Stimulated activated naive B cell treated with anti-CD40 and anti-IgM and Interleukin-4, amounts not matched to agents 10 μg/mL and 1 μg/mL and 100 μg/mL, for 72 hours (primary cell): Measurements from ENCODE around the gene TOR1B.

ENCODE experiments used
- ATAC-seq, 2 donors: fragments of 150-1000 bp; cut with Tn5 transposase; replicated peaks; 2 replicates each; pipeline ENCODE4 v1.10.0; 2021; ENCODE audit warnings: moderate library complexity in 1 of 2
- DNase-seq: peaks from one replicate; pipeline ENCODE4 v3.0.0; 2021
- H3K27ac Mint-ChIP-seq: one replicate; pipeline ENCODE4 v1.8.0; 2022; ENCODE audit warnings: mild to moderate bottlenecking, mixed read lengths
- H3K27me3 Mint-ChIP-seq, 2 donors: one replicate each; pipeline ENCODE4 v1.8.0; 2022; ENCODE audit warnings: mixed read lengths in 2 of 2
- H3K36me3 Mint-ChIP-seq, 2 donors: one replicate each; pipeline ENCODE4 v1.8.0; 2022; ENCODE audit warnings: mixed read lengths in 2 of 2, mild to moderate bottlenecking in 1 of 2
- H3K4me1 Mint-ChIP-seq, 2 donors: one replicate each; pipeline ENCODE4 v1.8.0; 2022; ENCODE audit warnings: mixed read lengths in 2 of 2, mild to moderate bottlenecking in 1 of 2
- H3K4me3 Mint-ChIP-seq, 2 donors: one replicate each; pipeline ENCODE4 v1.8.0; 2022; ENCODE audit warnings: mild to moderate bottlenecking in 2 of 2, mixed read lengths in 2 of 2, moderate library complexity in 1 of 2
- H3K9me3 Mint-ChIP-seq, 2 donors: one replicate each; pipeline ENCODE4 v1.8.0; 2022; ENCODE audit warnings: mixed read lengths in 2 of 2, mild to moderate bottlenecking in 1 of 2

The TOR1B gene

DNA sequence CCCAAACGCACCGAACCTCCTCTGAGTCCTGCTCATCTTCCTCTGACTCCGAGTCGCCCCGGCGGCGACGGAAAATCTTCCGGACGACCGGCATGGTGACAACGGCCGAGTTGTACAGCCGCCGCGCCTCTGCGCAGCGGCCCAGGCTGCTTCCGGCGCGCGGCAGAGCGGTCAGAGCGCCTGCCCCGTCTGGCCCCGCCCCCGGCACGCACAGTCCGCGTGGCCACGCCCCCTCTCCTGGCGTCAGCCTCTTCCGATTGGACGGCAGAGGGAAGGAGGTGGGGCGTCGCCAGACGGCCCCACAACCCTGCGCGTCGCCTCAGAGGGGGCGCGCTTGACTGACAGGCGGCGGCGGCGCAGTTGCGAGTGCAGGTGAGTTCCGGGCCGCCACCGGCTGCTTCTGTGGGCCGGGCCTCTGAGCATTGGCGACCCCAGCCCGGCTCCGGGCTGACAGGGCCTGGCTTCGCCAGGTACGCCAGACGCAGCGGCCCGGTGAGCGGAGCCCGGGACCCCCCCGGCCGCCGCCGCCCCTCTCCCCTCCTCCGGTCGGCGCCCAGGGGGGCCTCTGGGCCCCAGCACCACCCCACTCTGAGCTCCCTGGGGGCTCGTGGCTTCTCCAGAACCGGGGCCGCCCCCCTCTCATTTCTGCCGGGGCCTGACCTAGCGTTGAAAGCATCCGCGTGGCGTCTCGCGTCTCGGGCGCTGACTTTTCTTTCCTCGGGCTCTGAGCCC, 32.3 kb downstream of the TOR1B start, which contains the start of the genes C9orf78 and USP20:
C9orf78 (minus strand) TSS at position 148 of the 732 bp plus-strand sequence; CDS start at position 94, 54 bp downstream.
USP20 (plus strand) TSS at position 331 of the 732 bp plus-strand sequence. CDS start 17,098 bp downstream, outside the sequence.
- Mint-ChIP-seq H3K27me3 (no peaks in the 10 kb centered on the region), H3K4me3 (peak within 1 kb of the TSS; percentile 88 to 94), H3K9me3 (no peaks in the 10 kb centered on the region), H3K27ac (peak within 1 kb of the TSS; percentile 97), H3K4me1 (peaks cover 32 to 48% of the 10 kb centered on the region in 2 donors), H3K36me3 (peaks cover 28 to 37% of the 10 kb centered on the region in 2 donors)
- DNase-seq = peak; percentile 96
- ATAC-seq = peak; percentile 94 to 95

DNA sequence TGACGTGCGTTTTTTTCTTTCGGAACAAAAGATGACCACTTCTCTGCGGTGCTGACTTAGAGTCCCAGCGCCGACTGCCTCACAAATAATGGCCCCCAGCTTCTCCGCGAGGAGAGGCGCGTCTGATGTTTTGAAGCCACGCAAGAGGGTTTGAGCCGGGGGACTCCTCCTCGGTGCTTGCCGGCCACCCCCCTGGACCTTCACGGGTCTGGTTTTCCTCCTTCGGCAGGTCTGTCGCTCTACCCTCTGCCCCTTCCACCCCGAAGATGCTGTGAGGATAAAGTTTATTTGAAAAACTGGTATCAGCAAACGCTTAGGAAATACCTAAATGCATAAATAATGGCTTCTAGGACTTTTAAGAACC, 32.9 kb downstream of the TOR1B start:
- DNase-seq (no peak), ATAC-seq (no peak)
- Mint-ChIP-seq H3K4me1 (peaks cover 32 to 48% of the 10 kb centered on the region in 2 donors), H3K9me3 (no peaks in the 10 kb centered on the region), H3K36me3 (peaks cover 24 to 33% of the 10 kb centered on the region in 2 donors), H3K27ac (peak overlapping the region; percentile 97), H3K27me3 (no peaks in the 10 kb centered on the region), H3K4me3 (peak overlapping the region; percentile 88 to 94)

DNA sequence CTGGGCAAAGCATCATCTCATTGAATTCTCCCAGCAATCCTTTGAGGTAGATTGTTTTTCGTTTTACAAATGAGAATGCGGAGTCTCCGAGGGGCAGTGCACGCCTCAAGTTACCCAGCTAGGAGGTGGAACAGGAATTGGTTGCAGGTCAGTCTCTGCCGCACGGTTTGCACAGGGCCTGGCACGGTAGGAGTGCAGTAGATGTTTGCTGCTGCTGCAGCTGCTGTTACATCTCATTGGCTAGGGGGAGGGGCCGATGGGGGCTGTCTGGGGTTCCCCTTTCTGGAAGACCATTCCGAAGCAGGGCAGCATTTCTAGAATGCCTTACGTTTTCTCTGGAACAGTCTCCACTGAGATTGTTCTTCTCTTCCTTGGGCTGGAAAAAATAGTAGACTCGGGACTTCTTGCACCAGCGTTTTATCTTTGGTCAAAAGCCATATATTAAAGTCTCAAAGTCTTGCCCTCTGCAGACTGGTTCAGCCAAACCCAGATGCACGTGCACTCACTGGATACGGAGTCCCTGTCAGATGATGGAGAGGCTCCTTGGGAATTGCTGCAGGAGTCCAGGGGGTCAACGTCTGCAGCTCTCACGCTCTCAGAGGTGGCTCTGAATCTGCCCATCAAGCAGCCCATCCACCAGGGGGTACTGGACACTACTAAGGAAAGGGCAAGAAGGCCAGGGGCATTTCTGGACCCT, 33.5 kb downstream of the TOR1B start:
- peak overlapping the region; percentile 88 to 94 for H3K4me3 Mint-ChIP-seq
- no peaks in the 10 kb centered on the region for H3K9me3 Mint-ChIP-seq
- peak; percentile 11 for DNase-seq

DNA sequence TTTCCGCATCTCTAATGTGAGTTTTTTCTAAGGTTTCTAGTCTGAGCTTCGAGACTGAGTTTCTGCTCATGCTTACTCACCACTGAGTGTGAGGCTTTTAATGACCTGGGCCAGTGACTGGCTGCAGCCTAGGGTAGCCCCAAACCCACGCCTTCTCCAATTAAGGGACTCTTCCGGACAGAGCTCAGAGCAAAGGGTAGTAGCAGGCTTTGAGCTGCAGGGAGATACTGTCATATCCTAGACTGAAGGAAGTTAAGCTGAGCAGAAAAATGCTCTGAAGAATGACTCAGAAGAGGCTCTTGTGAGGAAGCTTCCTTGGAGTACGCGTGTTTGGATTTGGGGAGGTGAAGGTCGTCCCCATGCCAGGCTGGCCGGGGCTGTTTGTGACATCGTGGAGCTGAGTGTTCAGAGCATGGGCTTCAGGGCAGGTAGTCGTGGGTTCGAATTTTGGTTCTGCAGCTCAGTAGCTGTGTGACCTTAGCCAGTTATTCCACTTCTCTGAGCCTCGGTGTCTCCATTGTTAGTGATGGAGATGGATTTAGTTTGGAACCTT, 35.8 kb downstream of the TOR1B start:
- Mint-ChIP-seq H3K9me3 (no peaks in the 10 kb centered on the region), H3K27ac (no peak overlapping the region), H3K4me1 (peaks cover 29 to 40% of the 10 kb centered on the region in 2 donors), H3K36me3 (peaks cover 13 to 23% of the 10 kb centered on the region in 2 donors), H3K27me3 (no peaks in the 10 kb centered on the region), H3K4me3 (no peak overlapping the region)
- DNase-seq = no peak
- no peak for ATAC-seq

More for the DNA sequence above, 33.5 kb downstream of the TOR1B start:
- peak; percentile 19 to 24 for ATAC-seq
- H3K27me3 Mint-ChIP-seq = no peaks in the 10 kb centered on the region
- peaks cover 22 to 31% of the 10 kb centered on the region in 2 donors for H3K36me3 Mint-ChIP-seq
- H3K27ac Mint-ChIP-seq = peak overlapping the region; percentile 97
- H3K4me1 Mint-ChIP-seq = peaks cover 32 to 48% of the 10 kb centered on the region in 2 donors

DNA sequence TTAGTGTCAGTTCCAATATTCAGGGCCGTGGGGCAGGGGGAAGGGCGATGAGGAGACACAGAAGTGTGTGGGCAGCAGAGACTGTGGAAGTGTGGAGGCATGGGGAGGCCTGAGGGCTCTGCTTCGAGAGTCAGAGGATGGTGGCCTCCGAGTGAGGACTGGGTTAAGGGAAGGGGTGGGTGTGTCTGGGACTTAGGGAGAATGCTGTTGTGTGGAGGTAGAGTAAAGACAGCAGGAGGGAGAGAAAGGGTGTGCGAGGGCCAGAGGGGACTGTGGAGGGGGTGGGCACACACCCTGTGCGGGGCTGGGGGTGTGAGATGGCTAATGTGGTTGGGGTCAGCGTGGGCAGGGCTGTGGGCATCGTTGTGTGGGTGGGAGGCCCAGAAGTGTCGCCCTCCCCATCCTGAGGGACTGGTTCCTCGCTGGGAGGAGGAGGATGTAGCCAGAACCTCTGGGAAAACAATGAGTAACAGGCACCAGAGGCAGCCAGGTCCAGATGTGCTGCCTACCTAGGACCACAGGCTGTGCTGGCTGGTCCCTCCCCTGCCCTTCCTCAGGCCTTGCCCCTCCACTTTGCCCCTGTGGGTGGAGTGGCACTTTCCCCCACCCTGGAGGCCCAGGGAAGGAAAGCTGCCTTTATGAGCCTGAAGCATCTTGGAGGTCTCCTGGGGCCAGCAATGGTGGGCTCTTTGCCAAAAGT, 36.5 kb downstream of the TOR1B start:
- no peak overlapping the region for H3K4me3 Mint-ChIP-seq
- DNase-seq (no peak), ATAC-seq (no peak)
- no peaks in the 10 kb centered on the region for H3K9me3 Mint-ChIP-seq
- H3K27me3 Mint-ChIP-seq = no peaks in the 10 kb centered on the region
- peaks cover 13 to 23% of the 10 kb centered on the region in 2 donors for H3K36me3 Mint-ChIP-seq
- H3K4me1 Mint-ChIP-seq = peaks cover 25 to 34% of the 10 kb centered on the region in 2 donors
- H3K27ac Mint-ChIP-seq = peak overlapping the region; percentile 2

DNA sequence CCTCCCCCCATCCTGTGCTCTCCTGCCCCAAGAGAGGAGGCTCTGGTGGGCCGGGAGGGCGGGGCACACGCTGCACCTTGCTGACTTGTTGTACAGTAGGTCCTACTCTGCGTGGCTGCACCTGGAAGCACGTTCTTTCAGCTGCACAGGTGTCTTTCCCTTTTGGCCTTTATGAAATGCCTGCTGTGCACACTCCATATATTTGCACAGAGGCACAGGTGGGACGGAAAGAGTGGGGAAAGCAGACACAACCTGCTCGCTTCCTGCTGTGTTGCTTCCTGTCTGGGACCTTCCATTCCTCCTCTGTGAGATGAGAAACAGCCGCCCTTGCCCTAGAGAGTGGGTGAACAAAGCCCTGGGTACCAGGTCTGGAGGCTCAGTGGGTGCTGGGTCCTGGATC, 37.0 kb downstream of the TOR1B start:
- Mint-ChIP-seq H3K27ac (no peak overlapping the region), H3K9me3 (no peaks in the 10 kb centered on the region), H3K27me3 (no peaks in the 10 kb centered on the region), H3K36me3 (peaks cover 13 to 20% of the 10 kb centered on the region in 2 donors), H3K4me3 (no peak overlapping the region), H3K4me1 (peaks cover 24 to 34% of the 10 kb centered on the region in 2 donors)
- ATAC-seq = no peak
- no peak for DNase-seq

DNA sequence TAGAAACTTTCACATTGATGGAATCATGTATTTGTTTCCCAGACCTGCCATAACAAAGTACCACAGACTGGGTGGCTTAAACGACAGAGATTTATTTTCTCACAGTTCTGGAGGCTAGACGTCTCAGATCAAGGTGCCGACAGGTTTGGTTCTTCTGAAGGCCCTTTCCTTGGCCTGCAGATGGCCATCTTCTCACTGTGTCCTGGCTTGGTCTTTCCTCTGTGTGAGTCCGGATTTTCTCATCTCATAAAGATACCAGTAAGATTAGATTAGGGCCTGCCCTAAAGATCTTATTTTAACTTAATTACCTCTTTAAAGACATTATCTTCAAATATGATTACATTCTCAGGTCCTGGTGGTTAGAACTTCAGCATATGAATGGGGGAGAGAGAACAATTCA, 38.1 kb downstream of the TOR1B start:
- DNase-seq (no peak), ATAC-seq (no peak)
- H3K27ac Mint-ChIP-seq = no peak overlapping the region
- H3K9me3 Mint-ChIP-seq = no peaks in the 10 kb centered on the region
- no peak overlapping the region for H3K4me3 Mint-ChIP-seq
- peaks cover 13 to 19% of the 10 kb centered on the region in 2 donors for H3K36me3 Mint-ChIP-seq
- H3K27me3 Mint-ChIP-seq = no peaks in the 10 kb centered on the region
- peaks cover 24 to 35% of the 10 kb centered on the region in 2 donors for H3K4me1 Mint-ChIP-seq

DNA sequence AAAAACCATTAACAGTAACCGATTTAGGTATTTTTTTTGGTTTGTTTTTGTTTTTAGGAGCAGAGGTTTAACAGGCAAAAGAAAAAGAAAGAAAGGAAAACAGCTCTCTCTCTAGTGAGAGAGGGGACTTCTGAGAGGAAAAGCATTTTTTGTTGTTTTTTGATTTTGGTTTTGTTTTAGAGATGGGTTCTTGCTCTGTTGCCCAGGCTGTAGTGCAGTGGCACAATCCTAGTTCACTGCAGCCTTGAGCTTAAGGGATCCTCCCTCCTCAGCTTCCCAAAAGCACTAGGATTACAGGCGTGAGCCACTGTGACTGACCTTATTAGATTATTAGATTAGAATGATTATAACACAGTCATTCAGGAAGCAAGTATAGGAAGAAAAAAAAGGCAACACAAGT, 42.4 kb downstream of the TOR1B start:
- DNase-seq = no peak
- Mint-ChIP-seq H3K9me3 (no peaks in the 10 kb centered on the region), H3K27me3 (no peaks in the 10 kb centered on the region), H3K4me1 (peaks cover 0 to 5% of the 10 kb centered on the region in 2 donors), H3K36me3 (peaks cover 8 to 9% of the 10 kb centered on the region in 2 donors), H3K27ac (peak overlapping the region; percentile 42), H3K4me3 (no peak overlapping the region)
- no peak for ATAC-seq

DNA sequence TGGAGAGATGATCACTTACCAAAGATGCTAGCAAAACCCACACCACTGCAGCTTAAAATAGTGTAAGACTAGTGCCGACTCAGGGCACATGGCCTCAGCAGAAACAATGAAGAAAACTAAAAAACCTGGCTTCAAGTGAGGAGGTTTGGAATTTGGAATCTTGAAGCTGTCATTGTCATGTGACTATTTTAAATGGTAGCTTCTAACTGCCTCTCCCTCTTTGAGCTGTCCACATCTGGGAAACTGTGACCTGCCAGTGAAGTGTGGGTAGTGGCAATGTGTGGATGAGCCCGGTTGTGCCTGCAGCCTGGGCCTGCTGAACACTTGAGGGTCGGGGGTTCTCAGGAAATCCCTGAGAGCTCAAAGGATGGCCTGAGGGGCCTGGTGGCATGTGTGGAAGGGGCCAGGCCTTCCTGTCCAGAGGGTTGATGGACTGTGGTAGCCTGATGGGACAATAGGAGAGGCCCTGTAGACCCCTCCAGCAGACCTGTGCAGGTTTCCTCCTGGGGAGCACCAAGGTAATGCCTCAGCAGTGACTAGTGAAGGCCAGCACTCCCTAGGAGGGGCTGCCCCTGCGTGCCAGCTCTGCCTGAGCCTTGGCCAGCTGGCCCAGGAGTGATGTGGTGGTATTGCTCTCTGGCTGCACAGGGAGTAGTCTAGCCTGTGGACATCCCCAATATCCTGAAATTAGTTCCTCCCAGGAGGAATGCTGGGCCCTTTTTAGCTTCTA, 45.9 kb downstream of the TOR1B start:
- DNase-seq = no peak
- Mint-ChIP-seq H3K4me3 (no peak overlapping the region), H3K27ac (no peak overlapping the region), H3K36me3 (peaks cover 26 to 32% of the 10 kb centered on the region in 2 donors), H3K27me3 (no peaks in the 10 kb centered on the region), H3K4me1 (peaks cover 0 to 5% of the 10 kb centered on the region in 2 donors), H3K9me3 (no peaks in the 10 kb centered on the region)
- no peak for ATAC-seq

DNA sequence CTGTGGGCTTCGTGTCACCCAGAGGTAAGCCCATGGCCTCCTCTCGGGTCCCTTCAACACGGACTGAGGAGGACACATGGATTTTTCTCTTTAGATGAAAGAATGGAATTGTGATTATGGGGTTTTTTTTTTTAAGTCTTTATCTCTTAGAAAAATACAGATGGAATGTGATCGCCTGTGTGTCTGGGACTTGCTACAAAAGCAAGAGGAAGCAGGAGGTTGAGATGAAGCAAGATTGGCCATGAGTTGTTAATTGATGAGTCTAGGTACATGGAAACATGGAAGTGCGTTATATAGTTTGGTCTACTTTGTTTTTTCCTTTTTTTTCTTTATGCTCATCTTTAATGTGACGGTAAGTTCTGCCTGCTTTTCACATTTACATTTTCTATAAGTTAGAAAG, 46.9 kb downstream of the TOR1B start:
- H3K9me3 Mint-ChIP-seq = no peaks in the 10 kb centered on the region
- peaks cover 36 to 42% of the 10 kb centered on the region in 2 donors for H3K36me3 Mint-ChIP-seq
- no peak overlapping the region for H3K27ac Mint-ChIP-seq
- ATAC-seq (no peak), DNase-seq (no peak)
- H3K4me1 Mint-ChIP-seq = peaks cover 0 to 5% of the 10 kb centered on the region in 2 donors
- no peaks in the 10 kb centered on the region for H3K27me3 Mint-ChIP-seq
- H3K4me3 Mint-ChIP-seq = no peak overlapping the region

DNA sequence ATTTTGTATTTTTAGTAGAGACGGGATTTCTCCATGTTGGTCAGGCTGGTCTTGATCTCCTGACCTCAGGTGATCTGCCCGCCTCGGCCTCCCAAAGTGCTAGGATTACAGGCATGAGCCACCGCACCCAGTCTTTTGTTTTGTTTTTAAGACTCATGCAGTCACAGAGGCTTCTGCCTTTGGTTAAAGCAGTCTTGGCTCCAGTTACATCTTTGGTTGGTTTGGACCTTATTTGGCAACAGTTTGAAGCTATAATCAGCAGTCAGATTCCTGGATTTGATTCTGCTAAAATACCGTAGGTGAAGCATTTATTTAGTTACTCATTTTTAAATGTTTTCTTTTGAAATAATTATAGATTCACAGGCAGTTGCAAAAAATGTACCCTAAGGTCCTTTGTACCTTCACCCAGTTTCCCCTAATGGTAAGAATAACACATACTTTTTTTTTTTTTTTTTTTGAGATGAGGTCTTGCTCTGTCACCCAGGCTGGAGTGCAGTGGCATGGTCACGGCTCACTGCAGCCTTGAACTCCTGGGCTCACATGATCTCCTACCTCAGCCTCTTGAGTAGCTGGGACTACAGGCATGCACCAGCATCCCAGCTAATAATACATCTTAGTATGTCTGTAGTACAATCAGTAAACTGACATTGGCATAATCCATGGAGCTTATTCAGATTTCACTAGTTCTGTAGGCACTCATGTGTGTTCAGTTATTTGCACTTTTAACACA, 48.0 kb downstream of the TOR1B start:
- no peaks in the 10 kb centered on the region for H3K27me3 Mint-ChIP-seq
- no peak overlapping the region for H3K4me3 Mint-ChIP-seq
- H3K36me3 Mint-ChIP-seq = peaks cover 46 to 50% of the 10 kb centered on the region in 2 donors
- no peak for ATAC-seq
- no peak for DNase-seq
- H3K9me3 Mint-ChIP-seq = no peaks in the 10 kb centered on the region
- no peak overlapping the region for H3K27ac Mint-ChIP-seq
- H3K4me1 Mint-ChIP-seq = no peaks in the 10 kb centered on the region

DNA sequence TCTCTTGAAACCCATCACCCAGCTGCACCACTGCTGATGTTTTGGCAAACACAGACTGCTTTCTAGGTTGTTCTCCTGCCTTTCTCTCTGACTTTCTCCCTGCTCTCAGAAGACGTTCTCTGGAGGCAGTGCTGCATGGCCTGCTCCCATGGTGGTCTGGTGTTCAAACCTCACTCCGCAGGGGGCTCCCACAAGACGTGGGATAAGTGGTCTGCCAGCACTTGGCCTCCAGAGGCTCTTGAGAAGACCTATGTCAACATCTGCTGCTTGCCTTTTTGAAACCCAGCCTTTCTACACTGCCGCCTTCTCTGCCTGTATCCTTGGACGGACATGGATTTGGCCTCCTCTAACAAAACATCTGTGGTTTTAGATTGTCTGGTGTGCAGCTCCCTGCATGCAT, 48.8 kb downstream of the TOR1B start:
- no peak overlapping the region for H3K27ac Mint-ChIP-seq
- H3K4me1 Mint-ChIP-seq = no peaks in the 10 kb centered on the region
- no peak for DNase-seq
- H3K4me3 Mint-ChIP-seq = no peak overlapping the region
- ATAC-seq = no peak
- no peaks in the 10 kb centered on the region for H3K27me3 Mint-ChIP-seq
- peaks cover 51 to 57% of the 10 kb centered on the region in 2 donors for H3K36me3 Mint-ChIP-seq
- no peaks in the 10 kb centered on the region for H3K9me3 Mint-ChIP-seq

DNA sequence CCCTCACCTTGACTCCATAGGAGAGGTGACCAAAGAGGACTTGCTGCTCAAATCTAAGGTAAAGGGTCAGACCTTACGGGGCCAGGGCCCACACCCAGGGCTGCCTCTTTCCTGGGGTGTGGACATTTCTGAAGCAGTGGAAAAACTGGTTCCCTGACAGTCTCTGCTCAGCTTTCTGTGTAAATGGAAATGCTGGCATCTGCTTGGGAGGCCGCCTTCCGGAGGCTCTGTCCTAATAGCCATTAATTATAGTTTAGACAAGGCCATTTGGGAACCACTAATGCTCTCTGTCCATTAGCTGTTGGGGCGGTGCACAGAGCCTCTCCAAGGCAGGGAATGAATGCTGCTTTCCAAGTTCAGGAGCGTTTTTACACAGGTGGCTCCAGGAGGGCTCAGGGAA, 49.6 kb downstream of the TOR1B start:
- Mint-ChIP-seq H3K27me3 (no peaks in the 10 kb centered on the region), H3K36me3 (peaks cover 54 to 63% of the 10 kb centered on the region in 2 donors), H3K27ac (no peak overlapping the region), H3K9me3 (no peaks in the 10 kb centered on the region), H3K4me3 (no peak overlapping the region), H3K4me1 (no peaks in the 10 kb centered on the region)
- DNase-seq (no peak), ATAC-seq (no peak)
